ENCODE measurements around the gene ZFHX2.
"Not testable (repeated sequence)": the region's sequence is repeated elsewhere in the genome, so short reads cannot be mapped to it uniquely, and the experiment has no call there.

Gene ZFHX2

GRCh38 chr14:23551266-23552028 is at the start of gene ZFHX2:
TSS of gene ZFHX2 (minus strand) at chr14:23551765. CDS start at chr14:23535325, 16,440 bp downstream.
- peak; percentile 44 for DNase-seq

- DNase-seq = no peak
Measured at GRCh38 chr14:23600806-23601205, 49.2 kb upstream of the ZFHX2 start.

- DNase-seq = no peak
Measured at GRCh38 chr14:23600322-23600707, 48.8 kb upstream of the ZFHX2 start.

- not testable (repeated sequence) for DNase-seq
Measured at GRCh38 chr14:23594191-23594590, 42.6 kb upstream of the ZFHX2 start.

- DNase-seq = no peak
Measured at GRCh38 chr14:23590198-23590597, 38.6 kb upstream of the ZFHX2 start.

- no peak for DNase-seq
Measured at GRCh38 chr14:23589606-23590005, 38.0 kb upstream of the ZFHX2 start.

- DNase-seq = peak; percentile 76
Measured at GRCh38 chr14:23588884-23589598, 37.5 kb upstream of the ZFHX2 start.

- not testable (repeated sequence) for DNase-seq
Measured at GRCh38 chr14:23584527-23585203, 33.1 kb upstream of the ZFHX2 start.

GRCh38 chr14:23583761-23584526 is 32.4 kb upstream of the ZFHX2 start:
- not testable (repeated sequence) for DNase-seq

- no peak for DNase-seq
Measured at GRCh38 chr14:23582906-23583760, 31.6 kb upstream of the ZFHX2 start.

- no peak for DNase-seq
Measured at GRCh38 chr14:23580948-23581281, 29.4 kb upstream of the ZFHX2 start.

GRCh38 chr14:23580152-23580926 is 28.8 kb upstream of the ZFHX2 start:
- no peak for DNase-seq

- no peak for DNase-seq
Measured at GRCh38 chr14:23579739-23580138, 28.2 kb upstream of the ZFHX2 start.

GRCh38 chr14:23579311-23579630 is 27.7 kb upstream of the ZFHX2 start:
- DNase-seq = no peak

GRCh38 chr14:23578560-23579310 is 27.2 kb upstream of the ZFHX2 start, which contains the start of gene JPH4:
TSS of gene JPH4 (minus strand) at chr14:23578790. CDS start at chr14:23577453, 1,337 bp downstream.
- no peak for DNase-seq

GRCh38 chr14:23577710-23578392 is 26.3 kb upstream of the ZFHX2 start:
- DNase-seq = no peak

GRCh38 chr14:23577004-23577681 is 25.6 kb upstream of the ZFHX2 start:
- peak; percentile 6 for DNase-seq

GRCh38 chr14:23573384-23574015 is 21.9 kb upstream of the ZFHX2 start:
- no peak for DNase-seq

- peak; percentile 83 for DNase-seq
Measured at GRCh38 chr14:23572836-23573235, 21.3 kb upstream of the ZFHX2 start.
